CD4-positive, alpha-beta T cell treated with Interleukin-17A for 4 hours (primary cell): Measurements from ENCODE around the gene ERAP2.
A peak's percentile ranks its signal among the peaks of the same experiment; 100 is the strongest.
"Not testable (repeated sequence)": the region's sequence is repeated elsewhere in the genome, so short reads cannot be mapped to it uniquely, and the experiment has no call there.

Experiments
- DNase-seq: peaks from one replicate; pipeline ENCODE4 v3.0.0-alpha.2; 2020; ENCODE audit warnings: mixed read lengths

Gene ERAP2

GRCh38 chr5:96863114-96863513 lies 13.2 kb upstream of the ERAP2 start:
- DNase-seq = no peak

DNA sequence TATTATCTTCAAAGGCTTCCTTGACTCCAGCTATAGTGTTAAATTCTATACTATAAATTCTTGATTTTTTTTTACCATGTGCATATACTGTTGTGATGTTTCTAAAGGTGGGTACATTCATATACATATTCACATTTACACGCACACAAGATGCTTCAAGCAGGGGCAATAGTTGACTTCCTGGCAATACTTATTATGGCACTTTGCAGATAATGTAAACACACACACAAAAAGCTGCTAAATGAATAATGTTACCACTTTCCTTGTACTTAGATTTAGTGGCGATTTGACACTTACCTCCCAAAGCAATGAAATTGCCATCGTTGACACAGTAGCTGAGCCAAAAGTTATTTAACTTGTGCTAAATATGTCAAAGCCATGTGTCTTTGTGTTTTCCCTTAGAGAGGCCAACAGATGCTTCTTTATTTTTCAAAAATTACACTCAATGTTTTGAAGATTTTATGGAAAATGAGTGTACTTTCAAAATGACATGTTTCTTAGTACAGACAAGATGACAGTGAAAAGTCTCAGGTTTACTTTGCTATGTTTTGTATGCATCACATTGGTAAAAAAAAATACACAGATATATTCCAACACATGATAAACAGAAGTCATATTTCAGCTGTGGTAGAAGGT lies 12.2 kb upstream of the ERAP2 start:
- no peak for DNase-seq

GRCh38 chr5:96864922-96865530 lies 11.3 kb upstream of the ERAP2 start:
- DNase-seq = no peak

DNA sequence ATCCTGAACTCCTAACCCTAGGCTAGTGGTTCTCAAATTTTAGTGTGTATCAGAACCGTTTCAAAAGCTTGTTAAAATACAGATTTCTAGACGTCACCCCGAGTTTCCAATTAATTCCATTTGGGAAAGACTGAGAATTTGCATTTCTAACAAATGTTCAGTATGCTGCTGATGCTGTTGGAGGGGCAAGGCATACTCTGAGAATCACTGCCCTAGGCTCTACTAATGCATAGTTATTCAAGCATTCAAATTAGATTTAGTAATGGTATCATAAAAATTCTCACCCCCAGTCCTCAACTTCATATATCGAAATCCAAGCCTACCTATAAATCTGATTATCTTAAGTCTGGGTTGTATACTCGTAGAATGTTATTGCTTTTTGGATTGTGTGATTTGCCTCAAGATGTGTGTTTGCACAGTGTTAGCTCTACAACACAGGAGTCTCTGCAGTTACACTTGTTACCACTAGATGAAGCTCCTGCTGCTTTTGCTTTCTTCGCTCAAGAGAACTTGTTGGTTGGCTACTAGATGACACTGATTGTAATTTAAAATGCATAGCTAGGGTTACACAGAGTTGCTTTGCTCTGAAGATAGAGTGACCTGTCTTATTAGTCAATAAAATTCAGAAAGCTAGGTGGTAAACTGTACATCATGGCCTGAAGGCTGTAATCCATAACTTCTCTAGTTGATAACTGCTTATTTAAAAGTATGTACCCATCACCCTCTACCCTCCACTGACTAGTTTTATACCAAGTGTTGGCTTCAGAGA lies 7.5 kb upstream of the ERAP2 start:
- DNase-seq = peak; percentile 38

DNA sequence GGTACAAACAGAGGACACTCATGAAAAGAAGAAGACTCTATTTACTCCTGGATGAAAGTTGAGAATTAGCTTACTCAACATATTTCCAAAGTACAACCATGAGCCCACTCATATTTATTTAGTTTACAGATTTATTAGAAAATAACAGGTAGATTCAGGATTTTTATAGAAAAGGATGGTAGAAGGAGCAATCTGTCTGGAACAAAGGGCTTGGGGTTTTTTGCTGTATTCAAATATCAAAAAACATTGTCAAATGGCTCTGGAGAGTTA lies 7.0 kb upstream of the ERAP2 start:
- no peak for DNase-seq

GRCh38 chr5:96870094-96871026 lies 5.9 kb upstream of the ERAP2 start:
- no peak for DNase-seq

GRCh38 chr5:96871027-96871399 lies 5.3 kb upstream of the ERAP2 start:
- no peak for DNase-seq

GRCh38 chr5:96871686-96872085 lies 4.6 kb upstream of the ERAP2 start:
- DNase-seq = no peak

DNA sequence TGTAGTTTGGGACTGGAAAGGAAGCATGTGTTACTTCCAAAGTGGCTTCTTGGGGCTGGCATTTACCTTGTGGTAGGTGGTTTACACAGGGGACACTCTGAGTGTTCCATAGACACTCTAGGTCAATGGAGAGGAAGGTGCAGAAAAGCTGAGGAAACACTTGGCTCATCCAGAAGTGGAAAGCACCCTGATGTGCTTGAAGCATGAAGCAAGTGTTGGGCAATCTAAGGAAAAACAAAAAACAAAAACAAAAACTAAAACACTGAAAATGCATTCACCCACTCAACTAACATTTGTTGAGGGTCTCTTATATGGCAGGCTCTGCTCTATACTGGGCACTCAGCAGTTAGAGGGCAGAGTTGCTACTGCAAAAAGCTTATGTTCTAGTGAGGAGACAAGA lies 2.9 kb upstream of the ERAP2 start:
- DNase-seq = no peak

DNA sequence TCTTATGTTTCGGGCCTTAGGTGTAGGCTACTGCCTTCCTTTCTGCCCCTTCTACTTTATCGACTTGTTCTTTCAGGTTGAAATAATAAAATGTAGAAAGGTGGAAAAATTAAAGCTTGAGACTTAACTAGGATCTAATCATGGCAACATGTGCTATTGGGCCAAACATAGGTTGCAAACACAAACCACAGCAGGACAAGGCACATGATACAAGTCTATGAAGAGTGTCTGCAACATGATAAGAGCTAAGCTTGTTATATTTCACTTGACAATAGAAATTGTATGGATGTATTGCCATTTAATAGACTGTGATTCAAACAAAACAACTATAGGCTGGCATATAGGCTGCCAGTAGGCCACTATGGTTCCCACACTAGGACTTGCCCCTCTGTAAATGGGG lies 1.7 kb upstream of the ERAP2 start:
- no peak for DNase-seq

DNA sequence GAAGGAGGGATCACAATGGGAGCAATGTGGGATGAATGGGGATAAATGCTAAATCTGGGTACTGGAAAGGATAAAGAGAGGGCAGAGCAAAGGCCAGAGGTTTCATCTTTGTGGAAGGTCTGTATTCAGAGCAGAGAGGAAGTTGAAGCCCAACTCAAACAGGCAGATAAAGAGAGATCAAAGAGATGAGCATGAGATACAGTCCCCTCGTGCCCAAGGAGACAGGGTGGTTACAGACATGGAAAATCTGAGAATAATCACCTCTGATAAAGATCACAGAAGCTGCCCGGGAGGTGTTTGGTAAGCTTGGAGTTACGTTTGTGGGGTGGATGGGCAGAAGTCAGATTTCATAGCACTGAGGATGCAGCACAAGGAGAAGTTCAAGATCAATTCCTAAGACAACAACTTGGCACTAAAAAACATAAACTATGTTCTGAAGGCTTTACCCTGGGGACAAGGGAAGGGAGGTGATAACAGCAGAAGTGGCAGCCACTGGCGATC lies 459 bp upstream of the ERAP2 start:
- DNase-seq = peak; percentile 29

DNA sequence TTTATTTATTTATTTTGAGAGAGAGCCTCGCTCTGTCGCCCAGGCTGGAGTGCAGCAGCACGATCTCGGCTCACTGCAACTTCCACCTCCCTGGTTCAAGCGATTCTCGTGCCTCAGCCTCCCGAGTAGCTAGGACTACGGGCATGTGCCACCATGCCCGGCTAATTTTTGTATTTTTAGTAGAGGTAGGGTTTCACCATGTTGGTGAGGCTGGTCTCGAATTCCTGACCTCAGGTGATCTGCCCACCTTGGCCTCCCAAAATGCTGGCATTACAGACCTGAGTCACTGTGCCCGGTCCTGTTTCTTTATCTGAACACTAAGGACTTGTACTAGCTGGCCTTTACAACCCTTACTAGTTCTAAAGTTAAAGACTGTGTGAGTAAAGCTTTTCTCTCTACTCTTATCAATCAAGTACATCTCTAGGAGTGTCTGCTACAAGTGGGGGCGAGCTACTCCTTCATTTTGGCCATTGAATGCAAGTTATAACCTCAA lies 723 bp downstream of the ERAP2 start:
- DNase-seq = not testable (repeated sequence)

- no peak for DNase-seq
Measured at GRCh38 chr5:96879665-96880064, 3.4 kb downstream of the ERAP2 start.

- DNase-seq = no peak
Measured at GRCh38 chr5:96880444-96881164, 4.3 kb downstream of the ERAP2 start.

GRCh38 chr5:96881511-96882115 lies 5.3 kb downstream of the ERAP2 start:
- DNase-seq = no peak

GRCh38 chr5:96883871-96884270 lies 7.6 kb downstream of the ERAP2 start:
- DNase-seq = no peak

- DNase-seq = no peak
Measured at GRCh38 chr5:96884995-96885394, 8.7 kb downstream of the ERAP2 start.

DNA sequence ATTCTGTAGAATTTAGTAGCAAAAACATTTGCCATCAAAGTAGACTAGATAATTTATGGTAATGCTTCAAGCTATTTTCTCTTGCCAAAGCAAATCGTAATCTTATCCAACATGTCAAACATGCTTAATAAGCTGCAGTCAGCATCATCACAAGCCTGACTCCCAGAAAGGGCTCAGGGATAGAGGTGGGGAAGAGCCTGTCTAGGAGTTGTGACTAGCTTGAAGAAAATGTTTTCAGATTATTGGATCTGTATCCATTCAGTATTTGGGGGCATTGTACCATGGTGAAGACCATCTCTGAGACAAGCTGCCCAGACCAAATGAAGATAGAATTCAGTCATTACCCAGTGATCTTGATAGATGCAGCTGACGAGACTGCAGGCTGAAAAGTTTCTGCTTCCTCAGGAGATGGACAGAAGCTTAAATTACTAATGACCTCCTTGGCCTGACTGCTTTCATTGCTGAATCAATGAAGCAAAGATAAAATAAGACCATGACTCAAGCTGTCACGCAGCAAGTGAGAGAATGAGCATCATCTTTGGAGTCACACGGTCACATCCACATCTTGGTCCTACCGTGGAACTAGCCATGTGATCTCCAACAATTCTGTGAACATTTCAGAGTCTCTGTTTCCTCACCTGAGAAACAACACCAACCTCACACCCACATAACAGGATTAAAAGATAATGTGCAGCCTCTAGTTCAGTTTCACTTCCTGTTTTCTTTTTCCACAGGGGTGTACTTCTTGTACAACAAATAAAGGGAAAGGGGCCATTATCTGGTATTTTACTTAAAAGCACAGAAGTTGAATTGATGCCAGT lies 9.4 kb downstream of the ERAP2 start:
- DNase-seq = peak; percentile 34

GRCh38 chr5:96893342-96893741 lies 17.0 kb downstream of the ERAP2 start:
- DNase-seq = peak; percentile 55

GRCh38 chr5:96896276-96896675 lies 20.0 kb downstream of the ERAP2 start:
- DNase-seq = peak; percentile 53

- DNase-seq = no peak
Measured at GRCh38 chr5:96896806-96897205, 20.5 kb downstream of the ERAP2 start.
